A549 (cell line): ENCODE results near the gene RNF166. TPM values are rescaled to one million over a fixed set of nuclear protein-coding genes. Genes with fewer than 3 reads are reported as not detected.

Experiments used
- ATAC-seq, 2 experiments: fragments of 200-7000 bp in 1 of 2; fragments of >200 bp in 1 of 2; cut with Nextera tagmentation in 1 of 2; cut with Tn5 transposase in 1 of 2; 3 replicates each; pipeline versions ENCODE4 v1.8.0 to v1.9.1; 2018 to 2020; ENCODE audit warnings: mild to moderate bottlenecking in 1 of 2, moderate library complexity in 1 of 2
- CTCF ChIA-PET: fragments of 300-600 bp; sonication (Branson Sonifier 250); formaldehyde crosslinking; extraction: SDS; loops from one replicate; lab custom pipeline; 2021; ENCODE audit warnings: antibody characterized with exemption, inconsistent platforms; lab: Yijun Ruan, JAX
- POLR2A ChIA-PET: fragments of 350-600 bp; formaldehyde crosslinking; extraction: SDS; loops from one replicate; lab custom pipeline; 2021; ENCODE audit warnings: antibody characterized with exemption, inconsistent platforms; lab: Yijun Ruan, JAX
- DNase-seq, 2 experiments: peaks; one replicate each; pipeline versions ENCODE4 v3.0.0 to v3.0.0-alpha.2; 2011 to 2016; ENCODE audit warnings: low read depth in 1 of 2, low spot score in 1 of 2
- FAIRE-seq: peaks from 2 replicates; lab custom pipeline; 2011; peaks lifted over from hg19 to GRCh38; lab: Jason Lieb, UNC
- H3K27ac ChIP-seq, 2 experiments: fragments of >200 bp; sonication (Bioruptor Twin); formaldehyde crosslinking; 3 replicates each; pipeline ENCODE4 v1.5.1; 2016 to 2017
- H3K4me1 ChIP-seq: fragments of >200 bp; sonication (Bioruptor Twin); formaldehyde crosslinking; 3 replicates; pipeline ENCODE4 v1.6.1; 2016
- H3K4me2 ChIP-seq: fragments of >200 bp; sonication (Bioruptor Twin); formaldehyde crosslinking; 3 replicates; pipeline ENCODE4 v1.6.1; 2016
- H3K4me3 ChIP-seq: fragments of >200 bp; sonication (Bioruptor Twin); formaldehyde crosslinking; 3 replicates; pipeline ENCODE4 v1.5.1; 2016
- H3K9me3 ChIP-seq: fragments of >200 bp; sonication (Bioruptor Twin); formaldehyde crosslinking; 3 replicates; pipeline ENCODE4 v1.6.1; 2016
- CEBPB ChIP-seq, 2 experiments: fragments of >200 bp in 1 of 2; sonication (Bioruptor Twin) in 1 of 2; formaldehyde crosslinking in 1 of 2; IDR thresholded peaks; 2 replicates each; pipeline ENCODE4 v1.6.1; 2012 to 2016
- CHD2 ChIP-seq: fragments of 150-350 bp; IDR thresholded peaks from 2 replicates; pipeline ENCODE4 v1.6.1; 2014; ENCODE audit warnings: low read length; ENCODE audit not compliant: partially characterized antibody
- FOSB ChIP-seq: fragments of 250-450 bp; sonication (Bioruptor Pico); IDR thresholded peaks from 2 replicates; pipeline ENCODE4 v1.5.0; 2020; ENCODE audit warnings: mild to moderate bottlenecking, moderate library complexity
- FOSL2 ChIP-seq, 2 experiments: fragments of 450-650 bp in 1 of 2; fragments of >200 bp in 1 of 2; sonication (Bioruptor Twin) in 1 of 2; formaldehyde crosslinking; IDR thresholded peaks; 2 replicates each; pipeline versions ENCODE4 v1.5.0 to v1.6.1; 2016 to 2020; ENCODE audit warnings: mild to moderate bottlenecking in 1 of 2, moderate library complexity in 1 of 2
- HDAC2 ChIP-seq: fragments of 200-600 bp; sonication (generic); IDR thresholded peaks from 2 replicates; pipeline ENCODE4 v1.6.1; 2016
- HOXA7 ChIP-seq: fragments of 250-450 bp; sonication (Bioruptor Pico); IDR thresholded peaks from 2 replicates; pipeline ENCODE4 v1.5.0; 2020; ENCODE audit warnings: mild to moderate bottlenecking, moderate library complexity
- JUN ChIP-seq, 2 experiments: fragments of >200 bp; sonication (Bioruptor Twin); formaldehyde crosslinking; IDR thresholded peaks; 2 replicates in 1 of 2; 3 replicates in 1 of 2; pipeline ENCODE4 v1.6.1; 2016 to 2017
- MAFK ChIP-seq: fragments of 450-650 bp; IDR thresholded peaks from 2 replicates; pipeline ENCODE4 v1.6.1; 2014; ENCODE audit not compliant: partially characterized antibody
- POLR2A ChIP-seq: IDR thresholded peaks from 2 replicates; pipeline ENCODE4 v1.6.1; 2012; ENCODE audit warnings: mild to moderate bottlenecking, low read length
- RAD21 ChIP-seq, 2 experiments: fragments of >200 bp in 1 of 2; sonication (Bioruptor Twin) in 1 of 2; formaldehyde crosslinking in 1 of 2; IDR thresholded peaks in 1 of 2; conservative IDR thresholded peaks in 1 of 2; 2 replicates in 1 of 2; 3 replicates in 1 of 2; pipeline ENCODE4 v1.6.1; 2012 to 2018; ENCODE audit warnings: inconsistent platforms in 1 of 2
- RARB ChIP-seq: fragments of 250-450 bp; sonication (Bioruptor Pico); IDR thresholded peaks from 2 replicates; pipeline ENCODE4 v1.8.0; 2021; ENCODE audit warnings: mild to moderate bottlenecking, moderate library complexity
- RNF2 ChIP-seq: fragments of 200-600 bp; sonication (generic); IDR thresholded peaks from 2 replicates; pipeline ENCODE4 v1.6.1; 2016; ENCODE audit warnings: low read depth, mild to moderate bottlenecking, antibody characterized with exemption, moderate library complexity, borderline replicate concordance
- SMC3 ChIP-seq: fragments of >200 bp; sonication (Bioruptor Twin); formaldehyde crosslinking; IDR thresholded peaks from 3 replicates; pipeline ENCODE4 v1.6.1; 2018; ENCODE audit warnings: inconsistent platforms
- WGBS: methylation state at CpG from one replicate; pipeline ENCODE4 v1.1.6; 2017; ENCODE audit errors: missing lambda C conversion rate; 5-methylcytosine and 5-hydroxymethylcytosine counted together
- polyA plus RNA-seq, 4 experiments: library from polyadenylated mRNA; depleted of rRNA in 3 of 4; stranded (reverse); fragments of >200 nt; fragmentation: RNase III in 1 of 4; extraction: RNeasy Plus Mini Kit Qiagen cat#74134 plus additional on column Dnase treatment in 1 of 4; gene quantifications; 2 replicates in 3 of 4; 3 replicates in 1 of 4; pipeline ENCODE4 v1.2.3, GENCODE V29; 2011 to 2017
- TF ChIP-seq, protein P1 (sequence below): fragments of 150-350 bp; IDR thresholded peaks from 2 replicates; pipeline ENCODE4 v1.6.1; 2014; ENCODE audit warnings: low read depth, mild to moderate bottlenecking, low read length
- TF ChIP-seq, protein P2 (sequence below): fragments of >200 bp; sonication (Bioruptor Twin); formaldehyde crosslinking; IDR thresholded peaks from 3 replicates; pipeline ENCODE4 v1.6.1; 2016
- TF ChIP-seq, protein P3 (sequence below): fragments of 450-650 bp; IDR thresholded peaks from 2 replicates; pipeline ENCODE4 v1.6.1; 2014; ENCODE audit warnings: antibody characterized with exemption
- TF ChIP-seq, protein P4 (sequence below): fragments of >200 bp; sonication (Bioruptor Twin); formaldehyde crosslinking; IDR thresholded peaks from 3 replicates; pipeline ENCODE4 v1.5.1; 2016
- TF ChIP-seq, protein P5 (sequence below): IDR thresholded peaks from 2 replicates; pipeline ENCODE4 v1.6.1; 2012
- TF ChIP-seq, protein P6 (sequence below): IDR thresholded peaks from 2 replicates; pipeline ENCODE4 v1.6.1; 2012

RNF166 gene
- polyA plus RNA-seq, 2 of the 4 experiments (the other 2 are of a cell fraction), result 9.4 to 11.6 TPM

DNA sequence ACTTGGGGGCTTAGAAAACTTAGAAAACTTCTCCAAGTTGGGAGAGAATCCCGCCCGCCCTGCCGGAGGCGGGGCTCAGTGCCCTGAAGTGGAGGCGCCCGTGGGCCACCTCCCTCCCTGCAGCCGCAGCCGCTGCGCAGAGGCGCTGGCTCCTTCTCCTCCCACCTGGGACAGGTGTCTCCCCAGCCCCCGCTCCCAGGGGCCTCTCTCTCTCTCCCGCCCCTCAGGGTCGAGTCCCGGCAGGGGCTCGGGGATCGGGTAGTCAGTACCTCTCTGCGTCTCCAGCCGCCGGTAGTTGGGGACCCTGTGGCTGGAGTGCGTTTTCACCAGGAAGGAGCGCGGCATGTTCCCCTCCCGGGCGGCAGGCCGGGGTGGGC lies 20.2 kb downstream of the RNF166 start:
- FAIRE-seq, result no peak
- no peaks in the 10 kb centered on the region for H3K9me3 ChIP-seq
- peak overlapping the region; percentile 100 for H3K4me2 ChIP-seq
- no peak for DNase-seq
- peak; percentile 41 to 60 for ATAC-seq
- no CpG with 5 or more reads among the region's 25 CpGs for WGBS
- H3K4me1 ChIP-seq, result peaks cover 16% of the 10 kb centered on the region; the same call in 2 of the 3 replicates
- peak overlapping the region; percentile 75 for H3K4me3 ChIP-seq
- ChIA-PET CTCF (interaction anchor here (0.6 to 2.2 kb wide), 6 partner anchors 10 to 150 kb away, joined by 3 to 8 read pairs (median 6); no protein-coding TSS in a partner anchor), POLR2A (no interaction called here)
- H3K27ac ChIP-seq, result peak overlapping the region; percentile 39 to 75; a peak in 3 of 6 replicates
- TF ChIP-seq RNF2 (0 out of 2 replicates have a peak, but pooled peaks have one; percentile 47), MAFK (no peak)

DNA sequence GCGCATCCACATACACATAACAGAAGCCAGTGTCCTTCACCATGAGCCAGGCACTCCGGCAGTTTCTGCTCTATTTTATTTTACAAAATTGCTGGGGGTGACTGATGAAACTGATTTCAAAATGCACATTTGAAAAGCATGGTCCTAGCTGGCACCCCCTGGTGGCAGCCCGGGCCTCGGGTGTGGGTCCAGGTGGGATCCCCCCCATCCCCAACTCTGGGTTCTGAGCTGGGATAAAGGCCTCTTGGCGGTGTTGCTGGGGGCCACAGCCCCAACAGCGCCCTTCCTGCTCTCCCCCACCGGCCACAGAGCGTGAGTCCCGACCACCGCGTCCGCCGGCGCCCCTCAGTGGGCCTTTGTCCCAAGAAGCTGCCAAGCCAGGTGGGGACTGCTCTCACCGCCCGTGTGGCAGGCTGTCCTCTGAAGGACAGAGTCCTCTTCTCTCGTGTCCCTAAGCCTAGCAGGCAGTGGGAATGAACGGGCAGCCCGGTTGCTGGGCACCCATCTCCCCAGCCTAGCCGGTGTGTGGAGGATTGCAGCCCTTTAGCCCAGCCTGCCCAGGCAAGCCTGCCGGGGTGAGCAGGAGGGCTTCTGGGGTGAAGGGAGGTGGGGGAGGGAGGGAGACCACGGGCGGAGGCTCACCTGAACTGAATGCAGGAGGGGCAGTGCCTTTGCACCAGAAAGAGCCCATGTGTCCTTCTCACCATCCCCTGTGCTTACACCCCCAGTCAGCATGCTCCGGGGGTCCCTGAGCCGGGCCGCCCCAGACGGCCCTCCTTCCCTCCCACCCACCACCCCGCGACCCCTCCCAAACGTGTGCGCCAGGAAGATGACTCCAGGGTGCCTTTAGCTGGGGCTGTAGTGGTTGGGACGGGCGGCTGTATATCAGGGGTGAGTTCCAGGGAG lies 20.8 kb downstream of the RNF166 start:
- Histone ChIP-seq H3K9me3 (no peaks in the 10 kb centered on the region), H3K4me1 (peaks cover 16% of the 10 kb centered on the region; the same call in 2 of the 3 replicates), H3K27ac (peak overlapping the region in 1 of 2 experiments; percentile 75; a peak in 3 of 6 replicates), H3K4me3 (peak overlapping the region; percentile 75), H3K4me2 (peak overlapping the region; percentile 100)
- WGBS, result 40% methylated on average over 23 of the region's 33 CpGs
- DNase-seq, result peak; percentile 37 to 84
- ChIA-PET POLR2A (no interaction called here), CTCF (interaction anchor here (0.6 to 2.2 kb wide), 11 partner anchors 13 to 151 kb away, joined by 3 to 8 read pairs (median 4); no protein-coding TSS in a partner anchor)
- FAIRE-seq, result no peak
- ATAC-seq, result peak; percentile 44 to 56
- TF ChIP-seq SMC3 (peak; percentile 32; the same call in 1 of the 3 replicates), HOXA7 (CRISPR knock-in tag) (no peak), FOSL2 (IDR thresholded peaks at IDR 0.05) (no peak), FOSL2 (CRISPR knock-in tag; IDR thresholded peaks at IDR 0.05) (peak; percentile 83), CEBPB (IDR thresholded peaks at IDR 0.05) (0 out of 4 replicates have a peak, but pooled peaks of 1 of the 2 experiments have one; percentile 19), RAD21 (conservative IDR thresholded peaks at IDR 0.05 in 1 of 2, IDR thresholded peaks at IDR 0.05 in 1 of 2) (0 out of 5 replicates have a peak, but pooled peaks of 1 of the 2 experiments have one; percentile 26), POLR2A (no peak), CHD2 (no peak), FOSB (CRISPR knock-in tag) (no peak), JUN (IDR thresholded peaks at IDR 0.05) (0 out of 5 replicates have a peak, but pooled peaks of 1 of the 2 experiments have one; percentile 29), RARB (CRISPR knock-in tag) (no peak), HDAC2 (no peak)
- TF ChIP-seq, protein P1, sequence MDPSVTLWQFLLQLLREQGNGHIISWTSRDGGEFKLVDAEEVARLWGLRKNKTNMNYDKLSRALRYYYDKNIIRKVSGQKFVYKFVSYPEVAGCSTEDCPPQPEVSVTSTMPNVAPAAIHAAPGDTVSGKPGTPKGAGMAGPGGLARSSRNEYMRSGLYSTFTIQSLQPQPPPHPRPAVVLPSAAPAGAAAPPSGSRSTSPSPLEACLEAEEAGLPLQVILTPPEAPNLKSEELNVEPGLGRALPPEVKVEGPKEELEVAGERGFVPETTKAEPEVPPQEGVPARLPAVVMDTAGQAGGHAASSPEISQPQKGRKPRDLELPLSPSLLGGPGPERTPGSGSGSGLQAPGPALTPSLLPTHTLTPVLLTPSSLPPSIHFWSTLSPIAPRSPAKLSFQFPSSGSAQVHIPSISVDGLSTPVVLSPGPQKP, result no peak
- TF ChIP-seq, protein P2, sequence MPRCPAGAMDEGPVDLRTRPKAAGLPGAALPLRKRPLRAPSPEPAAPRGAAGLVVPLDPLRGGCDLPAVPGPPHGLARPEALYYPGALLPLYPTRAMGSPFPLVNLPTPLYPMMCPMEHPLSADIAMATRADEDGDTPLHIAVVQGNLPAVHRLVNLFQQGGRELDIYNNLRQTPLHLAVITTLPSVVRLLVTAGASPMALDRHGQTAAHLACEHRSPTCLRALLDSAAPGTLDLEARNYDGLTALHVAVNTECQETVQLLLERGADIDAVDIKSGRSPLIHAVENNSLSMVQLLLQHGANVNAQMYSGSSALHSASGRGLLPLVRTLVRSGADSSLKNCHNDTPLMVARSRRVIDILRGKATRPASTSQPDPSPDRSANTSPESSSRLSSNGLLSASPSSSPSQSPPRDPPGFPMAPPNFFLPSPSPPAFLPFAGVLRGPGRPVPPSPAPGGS, result no peak
- TF ChIP-seq, protein P3, sequence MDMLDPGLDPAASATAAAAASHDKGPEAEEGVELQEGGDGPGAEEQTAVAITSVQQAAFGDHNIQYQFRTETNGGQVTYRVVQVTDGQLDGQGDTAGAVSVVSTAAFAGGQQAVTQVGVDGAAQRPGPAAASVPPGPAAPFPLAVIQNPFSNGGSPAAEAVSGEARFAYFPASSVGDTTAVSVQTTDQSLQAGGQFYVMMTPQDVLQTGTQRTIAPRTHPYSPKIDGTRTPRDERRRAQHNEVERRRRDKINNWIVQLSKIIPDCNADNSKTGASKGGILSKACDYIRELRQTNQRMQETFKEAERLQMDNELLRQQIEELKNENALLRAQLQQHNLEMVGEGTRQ, result no peak
- TF ChIP-seq, protein P4, sequence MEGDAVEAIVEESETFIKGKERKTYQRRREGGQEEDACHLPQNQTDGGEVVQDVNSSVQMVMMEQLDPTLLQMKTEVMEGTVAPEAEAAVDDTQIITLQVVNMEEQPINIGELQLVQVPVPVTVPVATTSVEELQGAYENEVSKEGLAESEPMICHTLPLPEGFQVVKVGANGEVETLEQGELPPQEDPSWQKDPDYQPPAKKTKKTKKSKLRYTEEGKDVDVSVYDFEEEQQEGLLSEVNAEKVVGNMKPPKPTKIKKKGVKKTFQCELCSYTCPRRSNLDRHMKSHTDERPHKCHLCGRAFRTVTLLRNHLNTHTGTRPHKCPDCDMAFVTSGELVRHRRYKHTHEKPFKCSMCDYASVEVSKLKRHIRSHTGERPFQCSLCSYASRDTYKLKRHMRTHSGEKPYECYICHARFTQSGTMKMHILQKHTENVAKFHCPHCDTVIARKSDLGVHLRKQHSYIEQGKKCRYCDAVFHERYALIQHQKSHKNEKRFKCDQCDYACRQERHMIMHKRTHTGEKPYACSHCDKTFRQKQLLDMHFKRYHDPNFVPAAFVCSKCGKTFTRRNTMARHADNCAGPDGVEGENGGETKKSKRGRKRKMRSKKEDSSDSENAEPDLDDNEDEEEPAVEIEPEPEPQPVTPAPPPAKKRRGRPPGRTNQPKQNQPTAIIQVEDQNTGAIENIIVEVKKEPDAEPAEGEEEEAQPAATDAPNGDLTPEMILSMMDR, result peak; percentile 50
- TF ChIP-seq, protein P5, sequence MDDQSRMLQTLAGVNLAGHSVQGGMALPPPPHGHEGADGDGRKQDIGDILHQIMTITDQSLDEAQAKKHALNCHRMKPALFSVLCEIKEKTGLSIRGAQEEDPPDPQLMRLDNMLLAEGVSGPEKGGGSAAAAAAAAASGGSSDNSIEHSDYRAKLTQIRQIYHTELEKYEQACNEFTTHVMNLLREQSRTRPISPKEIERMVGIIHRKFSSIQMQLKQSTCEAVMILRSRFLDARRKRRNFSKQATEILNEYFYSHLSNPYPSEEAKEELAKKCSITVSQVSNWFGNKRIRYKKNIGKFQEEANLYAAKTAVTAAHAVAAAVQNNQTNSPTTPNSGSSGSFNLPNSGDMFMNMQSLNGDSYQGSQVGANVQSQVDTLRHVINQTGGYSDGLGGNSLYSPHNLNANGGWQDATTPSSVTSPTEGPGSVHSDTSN, result no peak
- TF ChIP-seq, protein P6, sequence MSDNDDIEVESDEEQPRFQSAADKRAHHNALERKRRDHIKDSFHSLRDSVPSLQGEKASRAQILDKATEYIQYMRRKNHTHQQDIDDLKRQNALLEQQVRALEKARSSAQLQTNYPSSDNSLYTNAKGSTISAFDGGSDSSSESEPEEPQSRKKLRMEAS, result no peak
